WTC11 (cell line): ENCODE measurements around the gene MS4A4A.

Experiments used
- ATF1 ChIP-seq: sonication (generic); formaldehyde crosslinking; IDR thresholded peaks from 2 replicates; pipeline ENCODE4 v1.8.1; 2023; ENCODE audit warnings: mild to moderate bottlenecking, moderate library complexity, missing genetic modification reagents
- CREB1 ChIP-seq: sonication (generic); formaldehyde crosslinking; IDR thresholded peaks from 2 replicates; pipeline ENCODE4 v1.8.0; 2023; ENCODE audit warnings: mild to moderate bottlenecking, missing genetic modification reagents
- CTCF ChIP-seq: fragments of 200-600 bp; IDR thresholded peaks from 2 replicates; pipeline ENCODE4 v1.8.0; 2022; ENCODE audit warnings: antibody characterized with exemption
- ESRRA ChIP-seq: sonication (generic); formaldehyde crosslinking; IDR thresholded peaks from 2 replicates; pipeline ENCODE4 v1.8.1; 2022; ENCODE audit warnings: mild to moderate bottlenecking, missing genetic modification reagents, borderline replicate concordance
- KAT7 ChIP-seq: sonication (generic); formaldehyde crosslinking; IDR thresholded peaks from 2 replicates; pipeline ENCODE4 v1.8.1; 2023; ENCODE audit warnings: missing genetic modification reagents, mild to moderate bottlenecking, borderline replicate concordance
- MAX ChIP-seq: sonication (generic); formaldehyde crosslinking; IDR thresholded peaks from 2 replicates; pipeline ENCODE4 v1.8.0; 2022; ENCODE audit warnings: mild to moderate bottlenecking, missing genetic modification reagents
- SMAD3 ChIP-seq: sonication (generic); formaldehyde crosslinking; IDR thresholded peaks from 2 replicates; pipeline ENCODE4 v1.8.0; 2022; ENCODE audit warnings: missing genetic modification reagents, mild to moderate bottlenecking, borderline replicate concordance
- ZBTB21 ChIP-seq: sonication (generic); formaldehyde crosslinking; IDR thresholded peaks from 2 replicates; pipeline ENCODE4 v1.8.1; 2023; ENCODE audit warnings: mild to moderate bottlenecking, missing genetic modification reagents, borderline replicate concordance
- TF ChIP-seq, protein P1 (sequence below): fragments of 250-450 bp; sonication (Bioruptor Pico); IDR thresholded peaks from 2 replicates; pipeline ENCODE4 v1.8.0; 2021; ENCODE audit warnings: mild to moderate bottlenecking

- TF ChIP-seq CTCF (peak; percentile 46), ZBTB21 (no peak), SMAD3 (no peak), MAX (CRISPR knock-in tag) (no peak), KAT7 (CRISPR knock-in tag) (no peak), ESRRA (CRISPR knock-in tag) (no peak), CREB1 (CRISPR knock-in tag) (no peak), ATF1 (CRISPR knock-in tag) (no peak)
- TF ChIP-seq, protein P1, sequence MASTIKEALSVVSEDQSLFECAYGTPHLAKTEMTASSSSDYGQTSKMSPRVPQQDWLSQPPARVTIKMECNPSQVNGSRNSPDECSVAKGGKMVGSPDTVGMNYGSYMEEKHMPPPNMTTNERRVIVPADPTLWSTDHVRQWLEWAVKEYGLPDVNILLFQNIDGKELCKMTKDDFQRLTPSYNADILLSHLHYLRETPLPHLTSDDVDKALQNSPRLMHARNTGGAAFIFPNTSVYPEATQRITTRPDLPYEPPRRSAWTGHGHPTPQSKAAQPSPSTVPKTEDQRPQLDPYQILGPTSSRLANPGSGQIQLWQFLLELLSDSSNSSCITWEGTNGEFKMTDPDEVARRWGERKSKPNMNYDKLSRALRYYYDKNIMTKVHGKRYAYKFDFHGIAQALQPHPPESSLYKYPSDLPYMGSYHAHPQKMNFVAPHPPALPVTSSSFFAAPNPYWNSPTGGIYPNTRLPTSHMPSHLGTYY (CRISPR knock-in tag) = no peak
Observed at GRCh38 chr11:60345489-60345888, 65.0 kb downstream of the MS4A4A start.
